GM19035 (cell line): Measurements from ENCODE around the gene SYNPO2.
"Not testable (repeated sequence)": the region's sequence is repeated elsewhere in the genome, so short reads cannot be mapped to it uniquely, and the experiment has no call there.

ENCODE experiments used
- ATAC-seq: cut with Tn5 transposase; IDR thresholded peaks from one replicate; pipeline ENCODE4 v1.9.1; 2021; ENCODE audit not compliant: unreplicated experiment

SYNPO2 gene

GRCh38 chr4:118973295-118973694 lies 84.6 kb downstream of the SYNPO2 start:
- no peak for ATAC-seq

GRCh38 chr4:118974758-118975157 lies 86.1 kb downstream of the SYNPO2 start:
- no peak for ATAC-seq

GRCh38 chr4:118975449-118976192 lies 87.0 kb downstream of the SYNPO2 start:
- no peak for ATAC-seq

GRCh38 chr4:118976193-118976560 lies 87.5 kb downstream of the SYNPO2 start:
- ATAC-seq: not testable (repeated sequence)

GRCh38 chr4:118977100-118977499 lies 88.4 kb downstream of the SYNPO2 start:
- ATAC-seq: not testable (repeated sequence)

GRCh38 chr4:118979712-118980111 lies 91.1 kb downstream of the SYNPO2 start:
- no peak for ATAC-seq

- ATAC-seq: no peak
Observed at GRCh38 chr4:118981171-118981838, 92.7 kb downstream of the SYNPO2 start.

GRCh38 chr4:118981839-118982381 lies 93.3 kb downstream of the SYNPO2 start:
- ATAC-seq: peak; percentile 93

GRCh38 chr4:118983293-118983692 lies 94.6 kb downstream of the SYNPO2 start:
- ATAC-seq: no peak

- no peak for ATAC-seq
Observed at GRCh38 chr4:118983831-118984230, 95.2 kb downstream of the SYNPO2 start.

- ATAC-seq: no peak
Observed at GRCh38 chr4:118985170-118986000, 96.7 kb downstream of the SYNPO2 start.

GRCh38 chr4:118987959-118988634 lies 99.4 kb downstream of the SYNPO2 start:
- ATAC-seq: no peak

GRCh38 chr4:118988635-118988972 lies 100.0 kb downstream of the SYNPO2 start:
- ATAC-seq: no peak

GRCh38 chr4:118989098-118990080 lies 100.7 kb downstream of the SYNPO2 start:
- ATAC-seq: no peak

- ATAC-seq: no peak
Observed at GRCh38 chr4:118991686-118992085, 103.0 kb downstream of the SYNPO2 start.

GRCh38 chr4:118992149-118992548 lies 103.5 kb downstream of the SYNPO2 start:
- no peak for ATAC-seq

GRCh38 chr4:118993333-118993732 lies 104.7 kb downstream of the SYNPO2 start:
- ATAC-seq: no peak

GRCh38 chr4:118994030-118994429 lies 105.4 kb downstream of the SYNPO2 start:
- ATAC-seq: no peak

GRCh38 chr4:118995693-118996391 lies 107.2 kb downstream of the SYNPO2 start:
- no peak for ATAC-seq
